ENCODE results near the gene RAB15. TPM values are rescaled to one million over a fixed set of nuclear protein-coding genes. Genes with fewer than 3 reads are reported as not detected.

The RAB15 gene
- total RNA-seq, 1 donor from 2014 or later: 25.0 TPM

DNA sequence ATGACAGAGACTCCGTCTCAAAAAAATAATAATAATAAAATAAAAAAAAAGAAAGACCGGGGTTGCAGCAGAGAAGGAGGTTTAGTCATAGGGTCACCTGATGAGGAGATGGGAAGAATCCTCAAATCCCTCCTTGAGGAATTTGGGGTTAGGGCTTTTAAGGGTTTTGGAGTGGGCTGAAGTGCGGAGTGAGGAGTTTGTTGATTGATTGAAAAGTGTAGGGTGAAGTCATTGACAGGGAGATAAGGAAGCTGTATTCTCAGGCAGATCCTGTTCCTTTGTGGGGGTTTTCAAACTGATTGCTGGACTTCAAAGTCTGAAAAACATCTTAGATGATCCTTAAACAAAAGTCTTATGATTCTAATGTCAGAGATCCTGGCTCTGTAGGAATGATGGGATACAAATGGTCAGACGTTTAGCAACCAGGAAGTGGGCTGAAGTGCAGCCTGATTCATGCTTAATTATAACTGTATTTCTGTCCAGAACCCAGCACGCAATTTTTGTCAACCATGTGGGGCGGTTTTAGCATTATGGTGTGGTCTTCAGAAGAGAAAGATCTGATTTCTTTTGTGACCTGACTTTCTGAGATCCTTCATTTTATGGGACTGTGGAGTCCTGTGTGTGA, 30.6 kb upstream of the RAB15 start:
- Mint-ChIP-seq H3K4me1 (peaks cover 83% of the 10 kb centered on the region), H3K27ac (peak overlapping the region; percentile 96), H3K27me3 (ENCODE audit: low read depth) (no peaks in the 10 kb centered on the region), H3K36me3 (peaks cover 3% of the 10 kb centered on the region), H3K9me3 (no peaks in the 10 kb centered on the region), H3K4me3 (no peak overlapping the region)
- no peak for TF ChIP-seq CTCF (IDR thresholded peaks at IDR 0.05; ENCODE audit: unreplicated experiment)
- no peak for DNase-seq (ENCODE audit: low spot score in 2 of 2, unreplicated experiment in 2 of 2)

- peaks cover 3% of the 10 kb centered on the region for H3K36me3 Mint-ChIP-seq
- H3K4me3 Mint-ChIP-seq: no peak overlapping the region
- TF ChIP-seq CTCF (IDR thresholded peaks at IDR 0.05; ENCODE audit: unreplicated experiment): no peak
- H3K9me3 Mint-ChIP-seq: no peaks in the 10 kb centered on the region
- H3K27me3 Mint-ChIP-seq (ENCODE audit: low read depth): no peaks in the 10 kb centered on the region
- peak overlapping the region; percentile 98 for H3K27ac Mint-ChIP-seq
- peaks cover 87% of the 10 kb centered on the region for H3K4me1 Mint-ChIP-seq
- no peak for DNase-seq (ENCODE audit: low spot score in 2 of 2, unreplicated experiment in 2 of 2)
These were observed 29.6 kb upstream of the RAB15 start for GRCh38 chr14:65001723-65002122.

GRCh38 chr14:65000898-65001591, 28.9 kb upstream of the RAB15 start:
- no peaks in the 10 kb centered on the region for H3K9me3 Mint-ChIP-seq
- no peak for DNase-seq (ENCODE audit: low spot score in 2 of 2, unreplicated experiment in 2 of 2)
- no peak overlapping the region for H3K4me3 Mint-ChIP-seq
- peaks cover 3% of the 10 kb centered on the region for H3K36me3 Mint-ChIP-seq
- H3K4me1 Mint-ChIP-seq: peaks cover 83% of the 10 kb centered on the region
- H3K27me3 Mint-ChIP-seq (ENCODE audit: low read depth): no peaks in the 10 kb centered on the region
- H3K27ac Mint-ChIP-seq: peak overlapping the region; percentile 98
- no peak for TF ChIP-seq CTCF (IDR thresholded peaks at IDR 0.05; ENCODE audit: unreplicated experiment)

DNA sequence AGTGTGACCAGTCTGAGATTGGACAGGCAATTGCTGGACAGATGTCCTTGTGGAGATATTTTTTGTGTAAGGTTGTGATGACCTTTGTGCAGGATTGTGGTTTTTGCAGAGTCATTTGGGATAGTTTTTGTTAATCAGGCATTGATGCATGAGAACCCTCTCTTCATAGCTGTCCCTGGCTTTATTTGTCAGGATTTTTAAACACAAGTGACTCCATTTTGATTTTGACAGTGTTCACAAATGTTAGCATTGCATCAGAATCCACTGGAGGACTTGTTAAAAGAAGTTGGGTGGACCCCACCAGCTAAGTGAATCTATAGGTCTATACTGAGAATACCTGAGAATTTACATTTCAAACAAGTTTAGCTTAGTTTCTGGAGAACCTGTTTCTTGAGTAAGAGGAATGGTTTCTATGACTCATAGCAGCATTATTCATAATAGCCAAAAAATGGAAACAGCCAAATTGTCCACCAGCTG, 26.4 kb upstream of the RAB15 start:
- no peak for TF ChIP-seq CTCF (IDR thresholded peaks at IDR 0.05; ENCODE audit: unreplicated experiment)
- no peak for DNase-seq (ENCODE audit: low spot score in 2 of 2, unreplicated experiment in 2 of 2)
- Mint-ChIP-seq H3K27me3 (ENCODE audit: low read depth) (no peaks in the 10 kb centered on the region), H3K27ac (peak overlapping the region; percentile 52), H3K36me3 (peaks cover under 1% of the 10 kb centered on the region), H3K9me3 (no peaks in the 10 kb centered on the region), H3K4me3 (no peak overlapping the region), H3K4me1 (peaks cover 67% of the 10 kb centered on the region)

- DNase-seq (ENCODE audit: low spot score in 2 of 2, unreplicated experiment in 2 of 2): no peak
- H3K27me3 Mint-ChIP-seq (ENCODE audit: low read depth): no peaks in the 10 kb centered on the region
- peaks cover 56% of the 10 kb centered on the region for H3K4me1 Mint-ChIP-seq
- no peak overlapping the region for H3K4me3 Mint-ChIP-seq
- no peaks in the 10 kb centered on the region for H3K9me3 Mint-ChIP-seq
- peak overlapping the region; percentile 52 for H3K27ac Mint-ChIP-seq
- H3K36me3 Mint-ChIP-seq: peaks cover 4% of the 10 kb centered on the region
- TF ChIP-seq CTCF (IDR thresholded peaks at IDR 0.05; ENCODE audit: unreplicated experiment): no peak
These were observed 25.1 kb upstream of the RAB15 start for GRCh38 chr14:64997108-64997794.

Measured in mesothelial cell of epicardium (in vitro differentiated cells).